ENCODE measurements around the gene OSBPL10. TPM values are rescaled to one million over a fixed set of nuclear protein-coding genes. Genes with fewer than 3 reads are reported as not detected.

OSBPL10 gene
- total RNA-seq, 1 donor from 2014 or later, result 3.8 TPM

DNA sequence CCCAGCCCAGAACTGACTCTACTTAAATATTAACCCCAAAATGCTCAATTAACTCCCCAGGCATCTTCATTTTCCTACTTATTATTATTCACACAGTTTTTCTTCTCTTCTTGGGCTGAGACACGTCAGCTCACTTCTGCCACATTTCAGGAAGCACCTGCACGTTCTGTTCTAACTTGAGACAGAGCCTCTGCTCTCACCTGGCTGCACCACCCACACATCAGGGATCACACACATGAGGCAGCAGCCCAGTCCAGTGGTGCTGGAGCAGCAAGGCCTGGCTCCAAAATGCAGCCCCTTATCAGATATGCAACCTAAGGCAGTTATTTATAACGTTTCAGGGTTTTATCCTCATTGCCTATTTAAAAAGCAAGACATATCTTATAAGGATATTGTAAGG lies 127.5 kb downstream of the OSBPL10 start:
- no peaks in the 10 kb centered on the region for H3K9me3 Mint-ChIP-seq (ENCODE audit: unreplicated experiment)
- no peaks in the 10 kb centered on the region for H3K27me3 Mint-ChIP-seq (ENCODE audit: unreplicated experiment)
- no peak overlapping the region for H3K27ac Mint-ChIP-seq (ENCODE audit: unreplicated experiment)
- no peaks in the 10 kb centered on the region for H3K36me3 Mint-ChIP-seq (ENCODE audit: unreplicated experiment)
- H3K4me3 Mint-ChIP-seq (ENCODE audit: unreplicated experiment), result no peak overlapping the region
- DNase-seq, result no peak
- H3K4me1 Mint-ChIP-seq (ENCODE audit: low read depth, unreplicated experiment), result no peaks in the 10 kb centered on the region
- TF ChIP-seq, protein P1, sequence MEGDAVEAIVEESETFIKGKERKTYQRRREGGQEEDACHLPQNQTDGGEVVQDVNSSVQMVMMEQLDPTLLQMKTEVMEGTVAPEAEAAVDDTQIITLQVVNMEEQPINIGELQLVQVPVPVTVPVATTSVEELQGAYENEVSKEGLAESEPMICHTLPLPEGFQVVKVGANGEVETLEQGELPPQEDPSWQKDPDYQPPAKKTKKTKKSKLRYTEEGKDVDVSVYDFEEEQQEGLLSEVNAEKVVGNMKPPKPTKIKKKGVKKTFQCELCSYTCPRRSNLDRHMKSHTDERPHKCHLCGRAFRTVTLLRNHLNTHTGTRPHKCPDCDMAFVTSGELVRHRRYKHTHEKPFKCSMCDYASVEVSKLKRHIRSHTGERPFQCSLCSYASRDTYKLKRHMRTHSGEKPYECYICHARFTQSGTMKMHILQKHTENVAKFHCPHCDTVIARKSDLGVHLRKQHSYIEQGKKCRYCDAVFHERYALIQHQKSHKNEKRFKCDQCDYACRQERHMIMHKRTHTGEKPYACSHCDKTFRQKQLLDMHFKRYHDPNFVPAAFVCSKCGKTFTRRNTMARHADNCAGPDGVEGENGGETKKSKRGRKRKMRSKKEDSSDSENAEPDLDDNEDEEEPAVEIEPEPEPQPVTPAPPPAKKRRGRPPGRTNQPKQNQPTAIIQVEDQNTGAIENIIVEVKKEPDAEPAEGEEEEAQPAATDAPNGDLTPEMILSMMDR (IDR thresholded peaks at IDR 0.05; ENCODE audit: partially characterized antibody, unreplicated experiment), result no peak

- H3K27me3 Mint-ChIP-seq (ENCODE audit: unreplicated experiment), result no peaks in the 10 kb centered on the region
- H3K27ac Mint-ChIP-seq (ENCODE audit: unreplicated experiment), result no peak overlapping the region
- no peaks in the 10 kb centered on the region for H3K36me3 Mint-ChIP-seq (ENCODE audit: unreplicated experiment)
- H3K4me1 Mint-ChIP-seq (ENCODE audit: low read depth, unreplicated experiment), result no peaks in the 10 kb centered on the region
- no peaks in the 10 kb centered on the region for H3K9me3 Mint-ChIP-seq (ENCODE audit: unreplicated experiment)
- H3K4me3 Mint-ChIP-seq (ENCODE audit: unreplicated experiment), result no peak overlapping the region
- TF ChIP-seq, protein P1 (IDR thresholded peaks at IDR 0.05; ENCODE audit: partially characterized antibody, unreplicated experiment), result no peak
- DNase-seq, result no peak
Observed at GRCh38 chr3:31851278-31851677, 129.8 kb downstream of the OSBPL10 start.

DNA sequence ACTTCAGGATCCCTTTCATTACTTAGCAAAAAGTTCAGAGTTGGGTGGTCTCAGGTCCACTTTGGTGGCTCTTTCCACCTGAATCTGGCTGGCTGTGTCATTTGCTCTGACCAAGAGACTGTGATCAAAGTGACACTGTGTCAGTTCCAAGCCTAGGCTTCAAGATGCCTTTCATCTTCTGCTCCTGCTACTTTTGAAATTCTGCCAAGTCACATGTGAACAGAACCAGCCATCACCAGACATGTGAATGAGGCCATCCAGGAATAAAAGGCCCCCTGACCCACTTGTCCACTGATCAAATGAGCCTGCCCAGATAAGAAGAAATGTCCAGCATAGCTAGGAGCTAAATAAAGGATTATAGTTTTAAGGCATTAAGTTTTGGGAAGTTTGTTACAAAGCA lies 132.2 kb downstream of the OSBPL10 start:
- DNase-seq, result no peak
- Mint-ChIP-seq H3K9me3 (ENCODE audit: unreplicated experiment) (no peaks in the 10 kb centered on the region), H3K27me3 (ENCODE audit: unreplicated experiment) (no peaks in the 10 kb centered on the region), H3K36me3 (ENCODE audit: unreplicated experiment) (no peaks in the 10 kb centered on the region), H3K4me1 (ENCODE audit: low read depth, unreplicated experiment) (no peaks in the 10 kb centered on the region), H3K27ac (ENCODE audit: unreplicated experiment) (no peak overlapping the region), H3K4me3 (ENCODE audit: unreplicated experiment) (no peak overlapping the region)
- TF ChIP-seq, protein P1 (IDR thresholded peaks at IDR 0.05; ENCODE audit: partially characterized antibody, unreplicated experiment), result no peak

GRCh38 chr3:31848163-31848818 lies 132.8 kb downstream of the OSBPL10 start:
- Mint-ChIP-seq H3K4me3 (ENCODE audit: unreplicated experiment) (no peak overlapping the region), H3K36me3 (ENCODE audit: unreplicated experiment) (no peaks in the 10 kb centered on the region), H3K27me3 (ENCODE audit: unreplicated experiment) (no peaks in the 10 kb centered on the region), H3K4me1 (ENCODE audit: low read depth, unreplicated experiment) (no peaks in the 10 kb centered on the region), H3K27ac (ENCODE audit: unreplicated experiment) (no peak overlapping the region), H3K9me3 (ENCODE audit: unreplicated experiment) (no peaks in the 10 kb centered on the region)
- TF ChIP-seq, protein P1 (IDR thresholded peaks at IDR 0.05; ENCODE audit: partially characterized antibody, unreplicated experiment), result no peak
- no peak for DNase-seq

GRCh38 chr3:31847760-31848159 lies 133.3 kb downstream of the OSBPL10 start:
- Mint-ChIP-seq H3K4me3 (ENCODE audit: unreplicated experiment) (no peak overlapping the region), H3K36me3 (ENCODE audit: unreplicated experiment) (no peaks in the 10 kb centered on the region), H3K4me1 (ENCODE audit: low read depth, unreplicated experiment) (no peaks in the 10 kb centered on the region), H3K27me3 (ENCODE audit: unreplicated experiment) (no peaks in the 10 kb centered on the region), H3K27ac (ENCODE audit: unreplicated experiment) (no peak overlapping the region), H3K9me3 (ENCODE audit: unreplicated experiment) (no peaks in the 10 kb centered on the region)
- TF ChIP-seq, protein P1 (IDR thresholded peaks at IDR 0.05; ENCODE audit: partially characterized antibody, unreplicated experiment), result no peak
- DNase-seq, result no peak

All from glutamatergic neuron (in vitro differentiated cells).